GM12801 (cell line): ENCODE measurements around the gene RBM26.

ENCODE experiments used
- CTCF ChIP-seq: IDR thresholded peaks from one replicate; pipeline ENCODE4 v1.5.1; 2011; ENCODE audit warnings: control low read depth; ENCODE audit not compliant: insufficient read length; ENCODE audit errors: extremely low read depth

RBM26 gene

GRCh38 chr13:79285159-79285558 lies 120.9 kb downstream of the RBM26 start:
- TF ChIP-seq CTCF = no peak

GRCh38 chr13:79283742-79284141 lies 122.3 kb downstream of the RBM26 start:
- TF ChIP-seq CTCF = no peak

- no peak for TF ChIP-seq CTCF
Measured at GRCh38 chr13:79282976-79283375, 123.1 kb downstream of the RBM26 start.

GRCh38 chr13:79282508-79282907 lies 123.5 kb downstream of the RBM26 start:
- TF ChIP-seq CTCF = no peak

GRCh38 chr13:79281339-79281747 lies 124.7 kb downstream of the RBM26 start:
- TF ChIP-seq CTCF = no peak

- TF ChIP-seq CTCF = no peak
Measured at GRCh38 chr13:79273045-79273444, 133.0 kb downstream of the RBM26 start.

GRCh38 chr13:79271616-79272015 lies 134.4 kb downstream of the RBM26 start:
- TF ChIP-seq CTCF = no peak

- TF ChIP-seq CTCF = no peak
Measured at GRCh38 chr13:79270859-79271258, 135.2 kb downstream of the RBM26 start.
